ENCODE measurements around the gene ACTR2.

Gene ACTR2

DNA sequence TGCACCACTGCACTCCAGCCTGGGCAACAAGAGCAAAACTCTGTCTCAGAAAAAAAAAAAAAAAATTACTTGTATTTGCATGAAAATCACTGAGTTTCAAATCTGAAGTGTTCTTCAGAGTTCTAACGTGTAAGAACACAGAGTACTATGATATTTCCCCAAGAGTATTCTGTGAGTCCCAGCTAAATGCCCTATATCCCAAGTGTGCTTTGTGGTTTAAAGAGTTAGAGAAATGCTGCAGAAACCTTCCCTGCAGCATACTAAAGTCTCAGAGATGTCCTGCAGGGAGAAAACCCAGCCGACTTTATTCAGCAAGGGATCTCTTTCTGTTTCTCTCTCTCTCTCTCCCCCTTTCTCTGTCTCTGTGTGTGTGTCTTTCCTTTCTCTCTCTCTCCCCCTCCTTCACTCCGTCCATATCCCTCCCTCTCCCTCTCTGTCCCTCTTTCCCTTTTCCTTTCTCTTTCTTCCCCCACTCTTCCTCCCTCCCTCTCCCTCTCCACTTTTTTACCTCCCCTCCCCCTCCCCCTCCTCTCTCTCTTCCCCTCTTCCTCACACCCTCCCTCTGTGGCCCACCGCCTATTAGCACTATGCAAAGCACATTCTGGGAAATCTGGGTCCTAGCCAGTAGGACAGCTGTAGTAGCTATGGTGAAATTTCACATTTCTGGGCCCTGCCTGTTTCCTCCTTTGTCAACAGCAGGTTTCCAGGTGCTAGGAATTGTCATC is 54.2 kb downstream of the ACTR2 start:
- no peak for DNase-seq

GRCh38 chr2:65282477-65283053 is 54.9 kb downstream of the ACTR2 start:
- DNase-seq = no peak

DNA sequence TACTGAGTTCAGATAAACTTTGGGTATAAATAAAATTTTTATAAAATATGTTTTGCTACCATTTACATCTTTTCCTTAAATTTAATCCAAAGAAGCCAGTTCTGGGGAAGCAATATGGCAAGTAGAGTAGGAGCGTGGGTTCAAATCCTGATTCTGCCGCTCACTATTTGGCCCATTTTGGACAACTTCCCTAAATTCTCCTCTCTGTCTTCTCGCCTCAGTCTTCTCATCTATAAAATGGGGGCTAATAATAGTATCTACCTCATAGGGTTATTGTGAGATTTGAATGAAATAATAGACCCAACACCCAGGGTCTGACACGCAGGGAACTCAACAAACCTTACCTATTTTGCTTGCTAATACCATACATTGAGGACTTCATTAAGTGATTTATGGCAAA is 59.7 kb downstream of the ACTR2 start:
- DNase-seq = no peak

- DNase-seq = no peak
Measured at GRCh38 chr2:65291216-65292105, 63.8 kb downstream of the ACTR2 start.

- DNase-seq = no peak
Measured at GRCh38 chr2:65292106-65292400, 64.4 kb downstream of the ACTR2 start.

DNA sequence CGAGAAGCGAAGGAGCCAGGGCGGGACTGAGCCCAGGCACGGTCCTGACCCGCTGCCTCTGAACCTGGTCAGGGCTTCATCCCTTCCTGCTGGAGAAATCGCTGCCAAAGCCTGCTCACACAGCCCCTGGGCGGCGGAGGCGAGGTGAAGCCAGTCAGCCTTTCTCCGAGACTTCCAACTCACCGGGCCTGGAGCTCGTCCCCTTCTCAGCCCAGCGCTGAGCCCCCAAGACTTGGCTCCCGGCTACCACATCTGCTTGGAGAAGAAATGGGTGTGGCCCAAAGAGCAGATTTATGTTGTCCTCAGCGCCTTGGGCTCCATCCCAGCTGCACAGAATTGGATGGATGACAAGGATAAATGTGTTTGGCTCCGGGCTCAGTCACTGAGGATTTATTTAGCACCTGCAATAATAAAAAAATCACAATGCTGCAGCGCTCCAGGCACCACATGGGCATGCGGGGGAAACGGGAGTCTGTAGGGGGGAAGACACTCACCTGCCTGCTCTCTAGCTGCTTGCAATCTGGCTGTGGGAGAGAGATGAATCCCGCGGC is 64.9 kb downstream of the ACTR2 start:
- DNase-seq = no peak

DNA sequence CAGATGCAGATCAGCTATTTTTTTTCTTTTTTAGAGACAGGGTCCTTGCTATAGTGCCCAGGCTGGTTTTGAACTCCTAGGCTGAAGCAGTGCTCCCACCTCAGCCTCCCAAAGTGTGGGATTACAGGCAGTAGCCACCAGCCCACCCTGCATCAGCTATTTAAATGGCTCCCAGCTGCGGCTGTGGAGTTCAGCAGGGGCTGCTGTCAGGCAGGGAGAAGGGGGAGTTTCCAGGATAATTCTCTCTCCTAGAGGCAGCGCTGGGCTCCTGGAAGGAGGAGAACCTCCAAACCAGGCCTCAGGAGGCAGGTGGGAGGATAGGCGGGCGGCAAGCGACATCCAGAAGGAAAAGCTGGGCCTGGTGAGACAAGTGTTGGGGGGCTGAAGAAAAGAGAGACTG is 65.7 kb downstream of the ACTR2 start:
- no peak for DNase-seq

DNA sequence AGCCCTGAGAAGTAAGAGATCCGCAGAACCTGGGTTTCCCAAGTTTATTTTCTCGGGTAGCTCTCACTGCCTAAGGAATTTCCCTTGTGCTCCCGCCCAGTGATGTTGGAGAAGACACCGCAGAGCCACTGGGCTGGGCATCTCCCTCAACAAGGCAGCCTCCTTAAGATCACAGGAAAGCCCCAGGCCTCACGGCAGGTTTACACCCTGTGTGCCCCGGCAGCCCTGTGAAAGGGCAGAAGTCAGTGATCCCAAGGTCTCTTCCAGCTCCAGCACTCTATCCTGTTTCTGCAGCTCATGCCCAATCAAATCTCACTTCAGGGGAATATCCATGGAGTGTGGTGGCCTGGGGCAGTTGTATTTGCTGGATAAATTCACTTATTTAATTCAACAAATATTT is 66.5 kb downstream of the ACTR2 start:
- no peak for DNase-seq

GRCh38 chr2:65294701-65295100 is 67.1 kb downstream of the ACTR2 start:
- DNase-seq = no peak

DNA sequence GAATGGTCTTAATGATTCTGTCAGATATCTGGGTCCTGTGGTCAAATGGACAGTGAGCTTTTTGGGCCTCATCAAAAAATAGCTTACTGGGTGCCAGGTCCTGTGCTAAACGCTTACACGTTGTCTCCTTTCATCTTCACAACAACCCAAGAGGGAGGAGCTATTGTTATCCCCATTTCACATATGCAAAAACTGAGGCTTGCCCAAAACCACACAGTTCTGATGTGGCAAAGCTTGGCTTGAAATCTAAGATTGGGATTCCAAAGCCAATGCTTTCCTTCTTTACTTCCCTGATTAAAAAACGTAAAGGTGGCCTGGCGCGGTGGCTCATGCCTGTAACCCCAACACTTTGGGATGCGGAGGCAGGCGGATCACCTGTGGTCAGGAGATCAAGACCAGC is 69.3 kb downstream of the ACTR2 start:
- DNase-seq = no peak

DNA sequence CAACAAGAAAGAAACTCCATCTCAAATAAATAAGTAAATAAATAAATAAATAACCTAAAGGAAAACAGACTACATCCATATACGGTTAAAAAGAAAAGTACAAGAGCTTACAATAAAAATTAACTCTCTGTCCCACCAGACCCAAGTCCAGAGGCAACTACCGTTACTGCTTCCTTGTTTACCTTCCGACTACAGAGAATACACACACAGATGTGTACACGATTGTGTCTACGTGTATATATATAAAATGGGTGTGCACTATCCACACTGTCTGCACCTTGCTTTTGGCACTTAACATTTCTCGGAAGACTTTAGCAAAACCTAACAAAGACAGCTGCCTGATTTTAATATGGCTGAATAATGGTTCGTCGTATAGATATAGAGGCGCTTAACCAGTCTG is 69.9 kb downstream of the ACTR2 start:
- DNase-seq = no peak

DNA sequence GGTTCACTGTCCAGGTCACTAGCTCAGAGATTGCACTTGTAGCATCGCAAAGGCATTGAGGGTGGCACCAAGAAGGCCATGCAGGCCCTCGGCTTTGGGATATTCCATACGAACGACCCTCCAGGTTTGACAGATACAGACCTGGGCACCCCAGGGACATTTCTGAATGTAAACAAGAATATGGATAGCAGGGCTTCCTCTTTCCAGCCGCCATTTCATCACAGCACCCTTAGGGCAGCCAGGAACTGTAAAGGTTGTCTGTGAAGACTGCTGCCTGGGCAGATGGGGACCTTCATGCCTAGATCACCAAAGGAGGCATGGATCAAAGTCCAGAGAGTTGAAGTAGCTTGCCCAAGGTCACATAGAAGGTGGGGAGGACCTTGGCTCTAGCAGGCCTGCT is 70.5 kb downstream of the ACTR2 start:
- DNase-seq = no peak

DNA sequence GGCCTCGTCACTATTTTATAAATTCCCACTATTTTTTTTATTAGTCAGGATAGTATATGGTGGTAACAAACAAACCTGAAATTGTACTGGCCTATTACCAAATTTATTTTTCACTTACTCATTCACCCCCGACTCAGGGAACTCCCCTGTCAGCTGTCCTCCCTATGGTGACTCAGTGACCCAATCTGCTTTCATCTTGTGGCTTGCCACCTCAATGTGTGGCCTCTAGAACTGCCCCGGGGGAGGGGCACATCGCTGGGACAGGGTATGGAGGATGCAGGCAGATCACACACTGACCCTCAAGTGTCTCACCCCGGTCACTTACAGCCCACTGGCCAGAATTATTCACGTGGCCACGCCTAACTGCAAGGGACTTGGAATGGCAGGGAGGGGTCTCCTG is 71.6 kb downstream of the ACTR2 start:
- no peak for DNase-seq

- no peak for DNase-seq
Measured at GRCh38 chr2:65300134-65300760, 72.6 kb downstream of the ACTR2 start.

DNA sequence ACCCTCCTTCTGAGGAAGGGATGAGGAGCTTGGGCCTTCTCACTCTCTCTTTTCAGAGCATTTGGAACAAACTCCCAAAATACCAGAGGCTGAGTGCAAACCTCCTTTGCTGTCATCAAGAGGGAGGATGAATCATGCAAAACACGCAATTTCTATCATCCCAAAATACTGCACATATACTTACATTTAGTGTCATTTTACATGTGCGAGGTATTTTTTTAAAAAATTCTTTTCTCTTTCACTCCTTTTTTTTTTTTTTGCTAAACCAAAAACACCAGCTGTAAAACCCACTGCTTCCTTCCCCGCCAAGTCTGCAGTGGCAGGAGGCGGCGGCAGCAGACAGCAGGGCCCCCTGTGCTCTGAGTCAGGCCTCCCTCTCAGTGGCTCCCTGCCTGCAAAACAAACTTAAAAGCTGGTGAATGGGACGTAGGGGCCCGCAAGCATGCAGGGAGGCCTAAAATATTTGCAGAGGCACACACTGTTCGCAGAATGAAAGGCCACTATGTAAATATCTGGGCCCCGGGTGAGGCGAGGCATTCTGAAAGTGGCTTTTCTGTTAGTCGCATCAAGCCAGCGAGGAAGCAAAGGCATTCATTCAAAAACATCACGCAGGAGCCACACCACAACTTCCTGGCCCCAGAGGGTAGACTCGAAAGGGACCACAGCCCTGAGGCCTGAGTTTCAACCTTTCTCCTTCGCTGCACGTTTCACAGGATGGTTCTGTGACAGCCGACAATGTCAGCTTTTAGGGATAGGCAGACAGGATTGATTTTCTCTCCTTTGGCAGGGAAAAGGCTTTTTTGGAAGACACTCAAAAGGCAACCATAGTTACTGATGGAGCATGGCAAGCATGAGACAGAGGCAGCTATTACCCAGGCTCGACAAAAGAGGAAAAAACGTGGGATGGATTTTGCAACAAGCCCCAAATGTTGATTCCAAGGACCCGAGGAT is 73.4 kb downstream of the ACTR2 start:
- DNase-seq = no peak

GRCh38 chr2:65305934-65306333 is 78.3 kb downstream of the ACTR2 start:
- no peak for DNase-seq

- DNase-seq = no peak
Measured at GRCh38 chr2:65309699-65310098, 82.1 kb downstream of the ACTR2 start.

DNA sequence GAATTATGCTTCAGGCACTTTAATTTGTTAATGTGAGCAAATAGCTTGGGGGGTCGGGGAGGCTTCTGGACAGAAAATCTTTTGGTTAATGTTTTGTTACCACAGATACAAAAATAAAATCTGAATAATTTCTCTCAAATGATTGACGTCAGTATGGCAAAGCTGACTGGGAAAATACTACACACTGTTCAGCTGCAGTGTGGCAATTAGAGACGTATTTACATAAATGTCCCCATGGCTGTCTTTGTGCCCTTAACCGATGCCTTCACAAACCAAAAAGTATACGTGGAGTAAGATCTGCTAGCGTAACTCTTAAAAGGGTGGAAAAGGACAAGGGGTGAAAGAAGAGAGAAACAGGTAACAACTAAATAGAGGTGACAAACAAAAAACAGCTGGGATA is 83.4 kb downstream of the ACTR2 start:
- no peak for DNase-seq

DNA sequence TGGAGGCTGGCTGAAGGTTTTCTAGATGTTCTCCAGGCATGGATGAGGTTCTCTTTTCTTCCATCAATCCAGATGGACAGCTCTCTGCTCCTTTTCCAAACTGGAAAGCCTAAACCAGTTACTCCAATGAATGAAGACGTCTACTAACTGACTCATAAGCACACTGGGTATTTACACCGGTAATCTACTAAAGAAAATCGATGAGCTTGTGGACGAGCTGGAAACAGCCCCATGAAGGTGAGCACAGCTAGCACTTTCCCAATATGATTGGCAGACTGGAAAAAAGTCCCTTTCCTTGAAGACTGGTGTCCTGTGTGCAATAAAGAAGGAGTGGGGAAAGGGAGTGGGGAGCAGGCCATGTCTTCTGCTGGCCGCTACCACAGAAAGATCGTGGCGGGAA is 84.0 kb downstream of the ACTR2 start:
- no peak for DNase-seq

DNA sequence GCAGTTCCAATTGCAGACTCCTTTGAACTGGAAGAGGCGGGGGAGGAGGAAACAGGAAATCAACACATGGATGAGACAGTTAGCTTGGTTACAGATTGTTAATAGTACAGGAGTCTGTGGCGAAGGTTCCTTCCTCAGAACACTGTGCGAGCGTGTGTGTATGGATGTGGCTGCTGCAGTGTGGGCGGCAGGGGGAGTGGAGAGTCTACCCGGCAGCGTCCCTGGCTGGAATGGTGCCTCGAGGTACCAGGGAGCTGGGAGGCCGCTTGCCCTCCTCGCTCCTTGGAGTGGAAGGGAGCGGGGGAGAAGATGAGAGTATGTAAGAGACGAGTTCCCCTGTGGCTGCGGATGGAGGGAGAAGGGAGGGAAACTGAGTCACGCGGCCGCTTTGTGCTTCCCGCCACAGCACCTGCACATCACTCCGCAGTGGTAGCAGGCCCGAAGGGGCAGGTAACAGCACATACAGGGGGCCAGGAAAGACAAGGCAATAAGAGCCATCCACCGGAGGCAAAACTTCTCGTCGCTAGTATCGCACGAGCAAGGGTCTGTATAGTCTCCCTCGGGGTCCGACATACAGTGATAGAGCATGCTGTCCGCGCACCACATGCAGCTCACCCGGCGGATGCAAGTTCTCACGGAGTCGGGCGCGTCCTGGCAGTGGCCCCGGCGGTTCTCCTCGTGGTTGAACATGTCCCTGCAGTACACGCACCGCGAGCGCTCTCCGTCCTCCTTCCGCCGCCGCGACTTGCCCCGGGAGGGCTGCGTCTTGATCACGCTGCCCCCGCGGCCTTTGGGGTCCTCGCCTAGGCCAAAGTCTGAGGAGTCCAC is 85.7 kb downstream of the ACTR2 start:
- DNase-seq = no peak

GRCh38 chr2:65313954-65314256 is 86.3 kb downstream of the ACTR2 start:
- no peak for DNase-seq
